ENCODE results near the gene TUNAR.

DNA sequence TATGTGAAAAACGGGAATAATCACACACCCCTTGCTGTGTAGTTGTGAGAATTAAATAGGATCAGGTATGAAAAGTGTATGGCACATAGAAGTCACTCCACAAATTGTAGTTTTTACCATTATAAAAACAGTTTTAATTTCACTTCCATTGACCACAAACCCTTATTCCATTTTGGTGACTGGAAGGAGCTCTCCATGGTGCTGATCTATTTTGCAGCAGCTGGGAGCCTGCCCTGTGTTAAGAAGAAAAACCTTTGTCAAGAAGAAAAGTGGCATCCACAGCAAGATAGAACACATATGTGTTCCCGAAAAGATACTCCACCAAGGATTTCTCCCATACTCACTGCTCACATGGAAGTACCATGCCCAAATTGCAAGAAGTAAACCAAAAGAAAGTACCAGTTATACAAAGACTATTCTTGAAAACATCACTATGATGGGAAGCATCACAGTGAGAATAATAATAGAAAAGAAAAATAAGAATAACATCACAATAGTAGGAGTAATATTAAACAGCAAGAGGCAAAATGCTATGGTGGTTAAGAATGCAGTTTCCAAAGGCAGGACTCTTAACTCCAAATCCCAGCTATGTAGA lies 58.7 kb downstream of the TUNAR start:
- no peak for TF ChIP-seq CTCF (conservative IDR thresholded peaks at IDR 0.05; ENCODE audit: low read length)
- TF ChIP-seq EZH2phosphoT487 (IDR thresholded peaks at IDR 0.05; ENCODE audit: borderline replicate concordance, low read depth, low read length), result no peak

Data from OCI-LY7 (cell line).